Effector memory CD4-positive, alpha-beta T cell (primary cell): Measurements from ENCODE around the gene CHMP5.

Source experiments
- DNase-seq, 3 donors: peaks; one replicate each; pipeline ENCODE4 v3.0.0-alpha.2; 2020
- H3K27ac ChIP-seq: 2 replicates; pipeline ENCODE4 v1.7.0; 2013; ENCODE audit warnings: mild to moderate bottlenecking, low read length, moderate library complexity; ENCODE audit not compliant: insufficient read depth, poor library complexity, severe bottlenecking
- H3K27me3 ChIP-seq: replicated peaks from 2 replicates; pipeline ENCODE4 v1.7.0; 2013; ENCODE audit warnings: mild to moderate bottlenecking, low read length; ENCODE audit not compliant: insufficient read depth, control insufficient read depth, poor library complexity, severe bottlenecking
- H3K36me3 ChIP-seq: 2 replicates; pipeline ENCODE4 v1.7.0; 2013; ENCODE audit warnings: mild to moderate bottlenecking, low read length, moderate library complexity; ENCODE audit not compliant: control insufficient read depth, insufficient read depth
- H3K4me1 ChIP-seq: 2 replicates; pipeline ENCODE4 v1.7.0; 2013; ENCODE audit warnings: low read length, mild to moderate bottlenecking; ENCODE audit not compliant: control insufficient read depth, insufficient read depth, poor library complexity, severe bottlenecking
- H3K4me3 ChIP-seq: 2 replicates; pipeline ENCODE4 v1.7.0; 2013; ENCODE audit warnings: low read length, low read depth, mild to moderate bottlenecking; ENCODE audit not compliant: insufficient read depth, poor library complexity, severe bottlenecking
- H3K9me3 ChIP-seq: 2 replicates; pipeline ENCODE4 v1.7.0; 2013; ENCODE audit warnings: mild to moderate bottlenecking, low read length, moderate library complexity; ENCODE audit not compliant: control insufficient read depth

Gene CHMP5

DNA sequence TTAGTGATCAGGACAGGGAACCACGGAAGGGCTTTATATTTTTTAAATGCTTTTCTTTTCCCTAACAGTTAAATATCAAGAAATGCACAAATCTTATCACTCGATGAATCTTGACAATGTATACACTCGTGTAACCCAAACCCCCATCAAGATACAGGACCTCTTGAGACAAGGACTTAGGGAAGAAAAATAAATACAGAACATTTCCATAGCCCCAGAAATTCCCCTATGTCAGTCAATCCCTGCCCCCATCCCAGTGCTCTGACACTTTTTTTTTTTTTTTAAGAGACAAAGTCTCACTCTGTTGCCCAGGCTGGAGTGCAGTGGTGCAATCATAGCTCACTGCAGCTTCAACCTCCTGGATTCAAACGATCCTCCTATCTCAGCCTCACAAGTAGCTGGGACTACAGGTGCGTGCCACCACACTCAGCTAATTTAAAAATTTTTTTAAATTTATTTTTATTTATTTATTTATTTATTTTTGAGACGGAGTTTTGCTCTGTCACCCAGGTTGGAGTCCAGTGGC, 22.2 kb upstream of the CHMP5 start:
- no peaks in the 10 kb centered on the region for H3K27me3 ChIP-seq
- no peaks in the 10 kb centered on the region for H3K36me3 ChIP-seq
- DNase-seq: no peak
- no peaks in the 10 kb centered on the region for H3K4me1 ChIP-seq
- H3K9me3 ChIP-seq: no peaks in the 10 kb centered on the region
- no peak overlapping the region for H3K27ac ChIP-seq
- H3K4me3 ChIP-seq: no peak overlapping the region

DNA sequence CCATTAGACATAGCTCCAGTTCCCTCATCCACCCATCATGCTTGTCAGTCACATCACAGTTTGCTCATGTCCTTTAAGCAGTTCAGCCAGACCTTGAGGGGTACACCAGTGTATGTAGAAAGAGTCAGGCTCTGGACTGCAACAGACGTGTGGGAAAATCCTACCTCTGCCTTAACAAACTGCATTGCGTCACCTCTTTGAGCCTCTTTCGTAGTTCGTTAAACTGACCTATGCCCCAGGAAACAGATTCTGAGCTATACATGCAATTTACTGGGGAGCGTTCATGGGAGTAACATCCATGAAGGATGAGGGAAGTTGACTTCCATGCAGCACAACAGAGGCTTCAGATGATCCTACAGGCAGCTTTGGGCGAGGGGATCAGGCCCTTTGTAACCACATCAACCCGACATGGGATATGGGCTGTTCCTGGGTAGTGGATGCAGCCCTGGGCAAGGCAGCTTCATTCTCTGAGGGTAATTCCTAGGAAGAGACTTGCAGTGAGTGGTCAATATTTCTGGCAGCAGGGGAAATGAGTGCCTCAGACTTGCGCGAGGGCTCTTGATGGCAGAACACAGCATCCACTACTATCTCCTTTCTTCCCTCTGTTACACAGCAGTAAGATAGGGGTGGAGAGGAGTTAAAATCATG, 20.6 kb upstream of the CHMP5 start:
- no peak for DNase-seq
- H3K36me3 ChIP-seq: no peaks in the 10 kb centered on the region
- no peaks in the 10 kb centered on the region for H3K27me3 ChIP-seq
- no peaks in the 10 kb centered on the region for H3K9me3 ChIP-seq
- H3K27ac ChIP-seq: no peak overlapping the region
- H3K4me1 ChIP-seq: no peaks in the 10 kb centered on the region
- no peak overlapping the region for H3K4me3 ChIP-seq

DNA sequence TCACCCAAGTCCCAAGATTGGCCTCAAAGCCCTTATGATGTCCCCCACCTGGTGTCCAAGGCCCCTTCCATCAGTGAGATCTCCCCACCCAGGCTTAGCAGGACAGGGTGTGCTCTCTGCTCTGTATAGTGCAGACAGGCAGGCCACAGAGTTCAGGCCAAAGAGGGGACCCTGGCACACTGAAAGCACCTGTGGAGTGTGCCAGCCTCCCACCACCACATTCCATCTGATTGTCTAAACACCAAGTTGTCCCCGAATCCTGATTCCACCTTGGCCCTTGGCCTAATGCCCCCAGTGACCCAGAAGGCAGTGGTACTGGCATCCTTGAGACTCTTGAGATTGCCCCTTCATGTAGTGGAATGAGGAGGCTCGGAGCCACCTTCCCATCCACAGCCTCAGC, 19.5 kb upstream of the CHMP5 start:
- H3K4me1 ChIP-seq: no peaks in the 10 kb centered on the region
- no peaks in the 10 kb centered on the region for H3K27me3 ChIP-seq
- no peaks in the 10 kb centered on the region for H3K9me3 ChIP-seq
- no peak for DNase-seq
- H3K4me3 ChIP-seq: no peak overlapping the region
- no peak overlapping the region for H3K27ac ChIP-seq
- H3K36me3 ChIP-seq: no peaks in the 10 kb centered on the region

DNA sequence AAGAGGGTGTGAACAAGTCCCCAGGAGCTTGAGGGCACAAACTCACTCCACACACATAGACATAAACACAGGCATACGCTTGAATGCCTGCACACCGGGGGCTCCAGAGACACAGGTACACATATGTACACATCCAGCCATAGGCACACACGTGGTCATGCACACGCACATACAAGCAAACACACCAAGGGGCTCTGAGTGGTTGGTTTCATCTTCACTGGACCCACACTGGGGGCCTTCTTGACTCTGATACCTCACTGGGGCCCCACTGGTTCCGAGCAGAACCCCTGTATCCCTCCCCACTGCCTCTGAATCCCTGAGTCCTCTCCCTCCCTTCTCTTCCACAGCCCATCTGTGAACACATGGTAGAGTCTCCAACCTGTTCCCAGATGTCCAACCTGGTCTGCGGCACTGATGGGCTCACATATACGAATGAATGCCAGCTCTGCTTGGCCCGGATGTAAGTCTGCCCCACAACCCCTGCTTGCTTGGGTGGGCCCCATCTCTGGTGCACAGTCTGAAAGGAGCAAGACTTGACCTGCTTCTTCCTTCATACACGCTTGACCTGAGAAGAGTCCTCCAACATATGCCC, 18.5 kb upstream of the CHMP5 start:
- no peak for DNase-seq
- no peaks in the 10 kb centered on the region for H3K27me3 ChIP-seq
- H3K4me1 ChIP-seq: no peaks in the 10 kb centered on the region
- no peak overlapping the region for H3K27ac ChIP-seq
- H3K36me3 ChIP-seq: no peaks in the 10 kb centered on the region
- H3K9me3 ChIP-seq: no peaks in the 10 kb centered on the region
- no peak overlapping the region for H3K4me3 ChIP-seq

DNA sequence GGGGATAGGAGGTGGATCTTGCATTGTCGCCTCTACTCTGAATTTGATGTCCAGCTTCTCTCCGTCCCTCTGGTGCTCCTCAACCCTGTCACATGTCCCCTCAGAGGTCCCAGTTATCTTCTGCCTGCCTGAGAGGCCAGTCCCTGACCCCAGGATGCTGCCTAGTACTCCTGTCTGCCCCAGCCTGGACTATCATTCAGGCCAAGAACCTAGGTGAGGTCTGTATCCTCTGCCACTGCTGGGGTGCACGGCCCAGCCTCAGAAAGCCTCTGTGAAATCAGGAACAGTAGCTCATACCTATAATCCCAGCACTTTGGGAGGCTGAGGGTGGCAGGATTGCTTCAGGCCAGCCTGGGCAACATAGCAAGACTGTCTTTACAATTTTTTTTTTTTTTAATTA, 16.2 kb upstream of the CHMP5 start:
- no peak for DNase-seq
- no peaks in the 10 kb centered on the region for H3K27me3 ChIP-seq
- H3K36me3 ChIP-seq: peaks cover 10% of the 10 kb centered on the region
- H3K4me1 ChIP-seq: no peaks in the 10 kb centered on the region
- no peaks in the 10 kb centered on the region for H3K9me3 ChIP-seq
- H3K4me3 ChIP-seq: no peak overlapping the region
- no peak overlapping the region for H3K27ac ChIP-seq

DNA sequence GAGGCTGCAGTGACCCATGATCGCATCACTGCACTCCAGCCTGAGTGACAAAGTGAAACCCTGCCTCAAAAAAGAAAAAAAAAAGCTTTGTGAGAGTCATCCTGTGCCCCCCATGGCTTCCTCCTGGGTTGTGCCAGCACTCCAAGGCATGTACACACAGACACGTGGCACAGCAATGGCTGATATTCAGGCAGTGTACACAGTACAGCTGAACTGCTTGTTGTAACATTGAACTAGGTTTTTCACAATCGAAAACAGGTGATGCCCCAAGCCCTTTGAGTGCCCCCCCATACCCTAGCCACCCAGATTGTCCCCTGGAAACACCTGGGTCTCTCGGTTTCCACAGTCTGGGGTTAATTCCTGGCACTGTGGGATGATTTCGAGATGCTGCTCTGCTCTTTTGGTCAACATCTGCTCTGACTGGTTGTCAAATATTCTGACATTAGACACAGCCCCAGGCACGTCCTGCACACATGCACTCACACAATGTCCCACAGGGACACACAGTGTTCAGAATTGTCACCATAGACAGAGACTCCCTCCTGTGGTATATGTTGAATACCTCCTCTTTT, 15.7 kb upstream of the CHMP5 start:
- H3K36me3 ChIP-seq: peaks cover 12% of the 10 kb centered on the region
- H3K4me1 ChIP-seq: no peaks in the 10 kb centered on the region
- no peak for DNase-seq
- no peak overlapping the region for H3K4me3 ChIP-seq
- H3K27me3 ChIP-seq: no peaks in the 10 kb centered on the region
- no peaks in the 10 kb centered on the region for H3K9me3 ChIP-seq
- no peak overlapping the region for H3K27ac ChIP-seq

DNA sequence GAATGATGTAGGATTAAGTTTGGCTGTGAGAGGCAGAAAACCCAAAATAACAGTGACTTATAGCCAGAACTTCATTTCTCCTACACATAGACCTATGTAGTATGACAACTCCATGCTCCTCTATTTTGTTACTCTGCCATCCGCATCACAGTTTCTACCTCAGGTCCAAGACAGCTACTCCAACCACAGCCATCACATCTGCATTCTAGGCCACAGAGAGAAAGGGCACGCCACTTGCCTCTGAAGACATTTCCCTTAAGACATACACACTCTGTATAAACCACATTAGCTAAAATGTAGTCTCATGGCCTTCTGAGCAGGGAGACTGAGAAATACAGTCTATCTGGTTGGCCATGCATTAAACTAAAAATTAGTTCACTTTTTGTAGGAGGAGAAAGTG, 14.9 kb upstream of the CHMP5 start:
- peaks cover 21% of the 10 kb centered on the region for H3K36me3 ChIP-seq
- no peaks in the 10 kb centered on the region for H3K4me1 ChIP-seq
- no peak for DNase-seq
- no peaks in the 10 kb centered on the region for H3K27me3 ChIP-seq
- no peak overlapping the region for H3K27ac ChIP-seq
- H3K9me3 ChIP-seq: no peaks in the 10 kb centered on the region
- H3K4me3 ChIP-seq: no peak overlapping the region

DNA sequence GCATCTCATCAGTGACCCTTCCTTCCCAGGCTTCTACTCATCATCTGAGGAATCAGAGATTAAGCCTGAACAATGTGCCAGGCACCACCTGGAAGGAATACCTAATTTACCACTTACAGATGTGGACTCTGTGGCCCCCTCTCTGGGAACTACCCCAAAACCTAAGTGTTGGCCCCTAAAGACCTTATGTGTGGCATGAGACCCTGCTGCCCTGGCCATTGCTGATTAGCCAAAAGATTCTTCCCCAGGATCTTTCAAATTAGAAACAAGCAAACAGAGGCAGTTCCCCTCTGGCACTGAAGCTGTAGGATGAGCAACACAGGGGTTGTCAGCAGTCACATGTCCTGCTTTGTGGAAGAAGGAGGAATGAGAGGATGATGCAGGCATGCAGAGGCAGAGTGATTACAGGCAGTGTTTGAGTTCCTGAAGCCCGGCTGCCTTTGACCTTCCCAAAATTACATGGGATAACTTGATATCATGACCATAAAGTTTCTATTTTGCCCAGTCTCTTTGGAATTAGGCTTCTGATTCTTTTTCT, 14.3 kb upstream of the CHMP5 start:
- Histone ChIP-seq H3K27ac (no peak overlapping the region), H3K4me3 (no peak overlapping the region), H3K9me3 (no peaks in the 10 kb centered on the region), H3K4me1 (no peaks in the 10 kb centered on the region), H3K27me3 (no peaks in the 10 kb centered on the region), H3K36me3 (peaks cover 26% of the 10 kb centered on the region)
- DNase-seq: no peak

DNA sequence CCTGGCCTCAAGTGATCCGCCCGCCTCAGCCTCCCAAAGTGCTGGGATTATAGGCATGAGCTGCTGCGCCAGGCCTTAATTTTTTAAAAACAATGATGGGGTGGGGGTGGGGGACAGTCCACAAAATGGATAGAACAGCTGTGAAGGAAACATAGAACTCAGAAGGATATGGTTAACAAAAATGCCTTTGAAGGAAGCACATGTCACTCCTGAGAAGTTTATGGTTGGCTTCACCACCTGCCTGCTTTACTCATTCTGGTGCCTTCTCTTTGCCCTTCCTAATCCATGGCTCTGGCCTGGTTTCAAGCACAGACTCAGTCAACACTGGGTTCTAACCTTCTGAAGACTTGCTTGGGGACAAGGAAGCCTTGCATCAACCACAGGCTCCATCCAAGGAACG, 10.6 kb upstream of the CHMP5 start:
- Histone ChIP-seq H3K36me3 (peaks cover 54% of the 10 kb centered on the region), H3K9me3 (no peaks in the 10 kb centered on the region), H3K4me1 (no peaks in the 10 kb centered on the region), H3K4me3 (no peak overlapping the region), H3K27me3 (no peaks in the 10 kb centered on the region), H3K27ac (no peak overlapping the region)
- no peak for DNase-seq

DNA sequence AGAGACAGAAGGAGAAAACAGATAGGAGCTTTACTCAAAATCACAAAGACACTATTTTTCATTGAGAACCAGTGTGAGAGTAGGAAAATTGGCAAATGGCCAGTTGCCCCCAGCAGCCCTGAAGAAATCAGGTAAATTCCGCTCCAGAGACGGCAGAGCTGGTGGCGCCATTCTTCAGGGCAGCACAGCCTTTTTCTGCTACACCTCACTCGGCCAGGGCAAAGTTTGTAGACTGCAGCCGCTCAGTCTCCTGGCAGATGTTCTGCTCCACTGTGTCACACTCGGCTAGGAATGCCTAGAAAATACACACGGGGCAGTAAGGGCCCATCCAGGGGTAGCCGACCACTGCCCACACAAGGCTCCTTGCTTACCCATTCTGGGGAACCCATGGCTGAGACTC, 9.8 kb upstream of the CHMP5 start:
- DNase-seq: no peak
- Histone ChIP-seq H3K27me3 (no peaks in the 10 kb centered on the region), H3K27ac (no peak overlapping the region), H3K36me3 (peaks cover 62% of the 10 kb centered on the region), H3K4me1 (no peaks in the 10 kb centered on the region), H3K4me3 (no peak overlapping the region), H3K9me3 (no peaks in the 10 kb centered on the region)
